WTC11 (cell line): ENCODE data around the gene TCF7L1. TPM values are rescaled to one million over a fixed set of nuclear protein-coding genes. Genes with fewer than 3 reads are reported as not detected.
A peak's percentile ranks its signal among the peaks of the same experiment; 100 is the strongest.

Experiments
- ATAC-seq: fragments of 200-7000 bp; cut with Tn5 transposase; 2 replicates; pipeline ENCODE4 v1.10.0; 2021; ENCODE audit warnings: mild to moderate bottlenecking, moderate library complexity
- CTCF ChIA-PET: fragments of 300-600 bp; sonication (Branson Sonifier 250); formaldehyde crosslinking; loops from one replicate; lab custom pipeline; 2021; ENCODE audit warnings: antibody characterized with exemption; lab: Charles Lee
- POLR2A ChIA-PET: fragments of 350-600 bp; sonication (Branson Sonifier 250); formaldehyde crosslinking; loops from one replicate; lab custom pipeline; 2021; ENCODE audit warnings: antibody characterized with exemption; lab: Charles Lee
- DNase-seq: peaks from one replicate; pipeline ENCODE4 v3.0.0; 2021; ENCODE audit warnings: low spot score
- H3K27ac Mint-ChIP-seq: 2 replicates; pipeline ENCODE4 v1.8.0; 2021; ENCODE audit warnings: mixed read lengths
- H3K27me3 Mint-ChIP-seq: 2 replicates; pipeline ENCODE4 v1.8.0; 2021; ENCODE audit warnings: low read depth, mild to moderate bottlenecking, moderate library complexity, mixed read lengths
- H3K36me3 Mint-ChIP-seq: 2 replicates; pipeline ENCODE4 v1.8.0; 2021; ENCODE audit warnings: mixed read lengths
- H3K4me1 Mint-ChIP-seq: 2 replicates; pipeline ENCODE4 v1.8.0; 2022; ENCODE audit warnings: mixed read lengths
- H3K4me3 Mint-ChIP-seq: 2 replicates; pipeline ENCODE4 v1.8.0; 2021; ENCODE audit warnings: mild to moderate bottlenecking, moderate library complexity, mixed read lengths
- H3K9me3 Mint-ChIP-seq: 2 replicates; pipeline ENCODE4 v1.8.0; 2021; ENCODE audit warnings: mixed read lengths
- AFF4 ChIP-seq: sonication (generic); formaldehyde crosslinking; IDR thresholded peaks from 2 replicates; pipeline ENCODE4 v1.8.1; 2023; ENCODE audit warnings: mild to moderate bottlenecking, missing genetic modification reagents, borderline replicate concordance
- AR ChIP-seq: fragments of 250-450 bp; sonication (Bioruptor Pico); IDR thresholded peaks from 2 replicates; pipeline ENCODE4 v1.9.0; 2021; ENCODE audit warnings: mild to moderate bottlenecking
- E2F1 ChIP-seq: sonication (generic); formaldehyde crosslinking; IDR thresholded peaks from 2 replicates; pipeline ENCODE4 v1.8.0; 2022; ENCODE audit warnings: mild to moderate bottlenecking, missing genetic modification reagents
- E2F5 ChIP-seq: sonication (generic); formaldehyde crosslinking; IDR thresholded peaks from 2 replicates; pipeline ENCODE4 v1.8.1; 2022; ENCODE audit warnings: mild to moderate bottlenecking, moderate library complexity, missing genetic modification reagents
- FOXK1 ChIP-seq: sonication (generic); formaldehyde crosslinking; IDR thresholded peaks from 2 replicates; pipeline ENCODE4 v1.8.0; 2022; ENCODE audit warnings: mild to moderate bottlenecking, moderate library complexity, missing genetic modification reagents
- HMGA2 ChIP-seq: fragments of 250-450 bp; sonication (Bioruptor Pico); IDR thresholded peaks from 2 replicates; pipeline ENCODE4 v1.4.0; 2021; ENCODE audit warnings: mild to moderate bottlenecking, moderate library complexity
- JUN ChIP-seq: sonication (generic); formaldehyde crosslinking; IDR thresholded peaks from 2 replicates; pipeline ENCODE4 v1.8.0; 2023; ENCODE audit warnings: mild to moderate bottlenecking, missing genetic modification reagents
- PRDM15 ChIP-seq: sonication (generic); formaldehyde crosslinking; IDR thresholded peaks from 2 replicates; pipeline ENCODE4 v1.8.0; 2022; ENCODE audit warnings: missing genetic modification reagents
- RELA ChIP-seq: sonication (generic); formaldehyde crosslinking; IDR thresholded peaks from 2 replicates; pipeline ENCODE4 v1.8.1; 2022; ENCODE audit warnings: missing genetic modification reagents, mild to moderate bottlenecking, borderline replicate concordance
- USF1 ChIP-seq: sonication (generic); formaldehyde crosslinking; IDR thresholded peaks from 2 replicates; pipeline ENCODE4 v1.8.0; 2022; ENCODE audit warnings: mild to moderate bottlenecking, missing genetic modification reagents
- ZBTB21 ChIP-seq: sonication (generic); formaldehyde crosslinking; IDR thresholded peaks from 2 replicates; pipeline ENCODE4 v1.8.1; 2023; ENCODE audit warnings: mild to moderate bottlenecking, missing genetic modification reagents, borderline replicate concordance
- ZNF121 ChIP-seq: sonication (generic); formaldehyde crosslinking; IDR thresholded peaks from 2 replicates; pipeline ENCODE4 v1.8.0; 2023; ENCODE audit warnings: missing genetic modification reagents
- ZNF532 ChIP-seq: fragments of 250-450 bp; sonication (Bioruptor Pico); IDR thresholded peaks from 2 replicates; pipeline ENCODE4 v1.9.0; 2021; ENCODE audit warnings: mild to moderate bottlenecking, borderline replicate concordance
- ZNF671 ChIP-seq: fragments of 250-450 bp; sonication (Bioruptor Pico); IDR thresholded peaks from 2 replicates; pipeline ENCODE4 v1.8.0; 2021; ENCODE audit warnings: mild to moderate bottlenecking
- total RNA-seq: library from RNA; stranded (reverse); gene quantifications from 3 replicates; pipeline ENCODE4 v1.2.3, GENCODE V29; 2021

The TCF7L1 gene
- total RNA-seq, 1 experiment from 2014 or later = 104 TPM

- DNase-seq = no peak
- Mint-ChIP-seq H3K9me3 (no peaks in the 10 kb centered on the region), H3K4me1 (peaks cover 36% of the 10 kb centered on the region), H3K36me3 (peaks cover 39% of the 10 kb centered on the region), H3K27me3 (no peaks in the 10 kb centered on the region)
- CTCF ChIA-PET = interaction anchor here (0.6 to 3.2 kb wide), 4 partner anchors 12 to 158 kb away, joined by 3 to 44 read pairs (median 5); no protein-coding TSS in a partner anchor
- no peak for TF ChIP-seq E2F1
- no peak for TF ChIP-seq ZBTB21 (CRISPR knock-in tag)
- TF ChIP-seq JUN = no peak
- TF ChIP-seq RELA (CRISPR knock-in tag) = no peak
- TF ChIP-seq, all 79 proteins: peak for 0
- POLR2A ChIA-PET = no interaction called here
- H3K4me3 Mint-ChIP-seq = no peak overlapping the region
- H3K27ac Mint-ChIP-seq = peak overlapping the region; percentile 81
- no peak for ATAC-seq
Observed at GRCh38 chr2:85286918-85287317, 153.7 kb downstream of the TCF7L1 start.

- Mint-ChIP-seq H3K4me1 (peaks cover 36% of the 10 kb centered on the region), H3K4me3 (no peak overlapping the region)
- TF ChIP-seq ZNF671 (CRISPR knock-in tag) (no peak), E2F5 (CRISPR knock-in tag) (no peak), AFF4 (no peak), HMGA2 (CRISPR knock-in tag) (no peak), AR (CRISPR knock-in tag) (no peak), ZNF532 (CRISPR knock-in tag) (no peak), PRDM15 (CRISPR knock-in tag) (no peak), USF1 (CRISPR knock-in tag) (no peak), FOXK1 (CRISPR knock-in tag) (no peak), ZNF121 (no peak)
Observed at GRCh38 chr2:85287721-85288120, 154.5 kb downstream of the TCF7L1 start.

More at GRCh38 chr2:85287721-85288120, 154.5 kb downstream of the TCF7L1 start:
- Mint-ChIP-seq H3K27ac (peak overlapping the region; percentile 19; the same call in 1 of the 2 replicates), H3K36me3 (peaks cover 41% of the 10 kb centered on the region), H3K9me3 (no peaks in the 10 kb centered on the region), H3K27me3 (no peaks in the 10 kb centered on the region)
- no peak for DNase-seq
- ChIA-PET POLR2A (no interaction called here), CTCF (interaction anchor here (0.8 to 2.1 kb wide), 12 partner anchors 9 to 221 kb away, joined by 3 to 12 read pairs (median 6); partner anchors contain the start of gene TCF7L1)
- no peak for ATAC-seq
